Stimulated activated naive CD4-positive, alpha-beta T cell treated with Interleukin-2 at 50 U/mL for 16 hours (primary cell): ENCODE measurements around the gene CPPED1.
"Not testable (repeated sequence)": the region's sequence is repeated elsewhere in the genome, so short reads cannot be mapped to it uniquely, and the experiment has no call there.

Source experiments
- DNase-seq: peaks from one replicate; lab custom pipeline; 2025; lab: John Stamatoyannopoulos, UW

CPPED1 gene

DNA sequence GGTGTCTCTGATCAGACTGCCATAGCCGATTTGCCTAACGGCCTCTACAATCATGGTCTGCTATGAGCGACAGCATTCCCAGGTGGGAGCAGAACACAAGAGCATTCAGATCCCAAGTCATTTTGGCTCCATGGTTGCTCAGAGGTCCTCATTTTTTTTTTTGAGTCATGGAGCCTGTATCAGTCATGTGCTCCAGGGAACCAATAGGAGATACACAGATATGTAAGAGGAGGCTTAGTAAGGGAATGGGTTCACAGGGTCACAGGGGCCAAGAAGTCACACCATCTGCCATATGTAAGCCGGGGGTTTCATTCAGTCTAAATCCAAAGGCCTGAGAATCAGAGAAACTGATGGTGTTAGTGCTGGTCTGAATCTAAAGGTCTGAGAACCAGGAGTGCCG, 36.8 kb downstream of the CPPED1 start:
- no peak for DNase-seq

DNA sequence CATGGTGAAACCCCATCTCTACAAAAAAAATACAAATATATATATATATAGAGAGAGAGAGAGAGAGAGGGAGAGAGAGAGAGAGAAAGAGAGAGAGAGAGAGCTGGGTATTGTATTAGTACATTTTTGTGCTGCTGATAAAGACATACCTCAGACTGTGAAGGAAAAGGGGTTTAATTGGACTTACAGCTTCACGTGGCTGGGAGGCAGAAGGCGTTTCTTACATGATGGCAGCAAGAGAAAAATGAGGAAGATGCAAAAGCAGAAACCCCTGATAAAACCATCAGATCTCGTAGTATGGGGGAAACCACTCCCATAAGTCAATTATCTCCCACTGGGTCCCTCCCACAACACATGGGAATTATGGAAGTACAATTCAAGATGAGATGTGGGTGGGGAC, 37.5 kb downstream of the CPPED1 start:
- not testable (repeated sequence) for DNase-seq

DNA sequence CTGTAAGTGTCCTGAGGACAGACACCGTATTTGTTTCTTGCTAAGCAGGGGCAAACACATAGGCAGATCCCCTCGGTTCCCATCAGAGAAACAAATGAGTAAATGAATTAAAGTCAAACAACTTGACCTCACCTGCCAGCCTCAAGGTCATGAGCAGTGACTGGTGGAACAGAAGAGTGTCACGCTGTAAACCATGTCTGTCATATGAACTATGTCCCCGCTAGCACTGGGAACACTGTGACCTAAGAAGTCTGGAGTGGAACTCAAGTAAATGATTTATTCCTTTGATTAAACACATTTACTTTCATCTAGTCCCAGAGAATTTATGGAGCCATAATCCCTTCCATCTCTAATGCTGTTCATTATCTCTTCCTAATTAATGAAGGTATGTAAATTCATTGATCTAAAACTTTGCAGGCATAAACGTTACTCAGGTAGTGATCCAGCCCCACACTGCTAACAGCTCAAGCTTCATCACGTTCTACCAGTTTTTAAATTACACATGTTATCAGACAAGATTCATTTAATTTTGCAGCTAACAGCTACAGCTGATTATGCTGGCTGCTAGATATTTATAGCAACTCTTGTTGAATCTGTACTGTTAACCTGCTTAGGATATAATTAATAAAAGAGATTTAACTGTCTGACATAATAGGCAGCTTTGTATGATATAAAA, 38.7 kb downstream of the CPPED1 start:
- no peak for DNase-seq

DNA sequence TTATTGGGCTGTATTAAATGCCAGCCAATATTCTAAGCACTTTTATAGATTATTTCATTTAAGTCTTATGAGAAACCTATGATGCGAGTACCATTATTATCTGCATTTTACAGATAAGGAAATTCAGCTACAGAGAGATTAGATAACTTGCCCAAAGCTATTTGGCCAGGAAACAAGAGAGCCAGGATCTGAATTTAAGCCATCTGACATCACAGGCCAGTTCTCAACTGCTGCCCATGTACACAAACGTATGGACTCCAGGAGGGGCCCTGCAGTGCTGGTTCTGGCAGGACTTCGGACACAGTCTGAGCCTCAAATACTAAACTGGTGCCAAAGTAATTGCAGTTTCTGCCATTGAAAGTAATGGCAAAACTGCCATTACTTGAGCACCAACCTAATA, 40.2 kb downstream of the CPPED1 start:
- no peak for DNase-seq

DNA sequence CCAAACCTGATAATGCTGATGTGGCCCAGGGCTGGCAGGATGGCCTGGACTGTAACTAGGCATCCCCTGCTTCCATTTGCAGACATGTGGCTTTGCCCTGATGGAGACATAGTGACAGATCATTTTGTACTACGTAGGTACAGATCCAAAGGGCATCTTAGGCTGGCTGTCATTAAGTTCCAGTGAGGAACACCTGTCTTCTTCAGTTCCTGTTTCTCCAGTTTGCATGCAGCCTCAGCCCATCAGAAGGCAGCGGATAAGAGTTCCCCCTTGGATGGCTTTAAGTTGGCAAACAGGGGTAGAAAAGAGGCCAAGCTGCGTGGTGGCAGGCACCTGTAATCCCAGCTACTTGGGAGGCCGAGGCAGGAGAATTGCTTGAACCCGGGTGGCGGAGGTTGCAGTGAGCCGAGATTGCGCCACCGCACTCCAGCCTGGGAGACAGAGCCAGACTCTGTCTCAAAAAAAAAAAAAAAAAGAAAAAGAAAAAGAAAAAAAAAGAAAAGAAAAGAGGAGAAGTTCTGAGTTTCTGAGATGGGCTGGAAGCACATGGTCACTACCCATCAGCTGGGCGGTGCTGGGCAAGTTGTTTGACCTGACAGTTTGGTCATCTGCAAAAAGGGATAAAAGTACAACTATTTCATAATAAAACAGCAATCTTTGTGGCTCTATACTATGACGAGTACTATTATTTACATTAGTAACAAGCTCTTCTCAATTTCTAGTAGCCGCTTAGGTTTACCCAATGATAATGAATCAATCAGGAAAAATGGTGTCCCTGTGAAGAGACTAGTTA, 42.7 kb downstream of the CPPED1 start:
- DNase-seq: no peak

DNA sequence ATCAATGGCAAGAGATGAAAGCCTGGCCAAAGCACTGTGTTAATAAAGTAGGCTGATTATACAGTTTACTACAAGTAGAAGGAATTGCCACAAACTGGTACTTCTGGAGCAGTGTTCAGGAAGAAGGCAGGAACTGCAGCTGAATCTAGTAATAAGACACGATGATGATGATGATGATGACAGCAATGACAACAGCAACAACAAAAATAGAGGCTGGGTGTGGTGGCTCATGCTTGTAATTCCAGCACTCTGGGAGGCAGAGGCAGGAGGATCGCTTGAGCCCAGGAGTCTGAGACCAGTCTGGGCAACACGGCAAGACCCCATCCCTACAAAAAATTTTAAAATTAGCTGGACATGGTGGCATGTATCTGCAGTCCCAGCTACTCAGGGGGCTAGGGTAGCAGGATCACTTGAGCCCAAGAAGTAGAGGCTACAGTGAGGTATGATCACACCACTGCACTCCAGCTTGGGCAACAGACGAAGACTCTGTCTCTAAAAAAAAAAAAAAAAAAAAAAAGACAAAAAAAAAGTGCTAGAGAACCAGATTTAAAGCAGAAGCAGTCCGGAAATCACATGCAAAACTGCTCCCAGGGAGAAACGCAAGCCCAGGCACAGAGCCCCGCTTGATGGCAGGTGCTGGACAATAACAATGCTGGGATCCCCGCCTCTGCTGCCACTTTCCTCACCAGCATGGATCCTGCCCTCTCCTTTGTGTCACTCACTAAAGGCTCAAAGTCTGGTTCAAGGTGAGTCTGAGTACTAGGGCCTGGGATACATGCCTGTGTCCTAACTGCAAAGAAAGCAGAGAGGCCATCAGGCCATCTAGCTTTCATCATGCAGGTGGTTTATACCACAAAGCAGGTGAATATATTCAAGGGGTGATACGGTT, 44.8 kb downstream of the CPPED1 start:
- DNase-seq: no peak

DNA sequence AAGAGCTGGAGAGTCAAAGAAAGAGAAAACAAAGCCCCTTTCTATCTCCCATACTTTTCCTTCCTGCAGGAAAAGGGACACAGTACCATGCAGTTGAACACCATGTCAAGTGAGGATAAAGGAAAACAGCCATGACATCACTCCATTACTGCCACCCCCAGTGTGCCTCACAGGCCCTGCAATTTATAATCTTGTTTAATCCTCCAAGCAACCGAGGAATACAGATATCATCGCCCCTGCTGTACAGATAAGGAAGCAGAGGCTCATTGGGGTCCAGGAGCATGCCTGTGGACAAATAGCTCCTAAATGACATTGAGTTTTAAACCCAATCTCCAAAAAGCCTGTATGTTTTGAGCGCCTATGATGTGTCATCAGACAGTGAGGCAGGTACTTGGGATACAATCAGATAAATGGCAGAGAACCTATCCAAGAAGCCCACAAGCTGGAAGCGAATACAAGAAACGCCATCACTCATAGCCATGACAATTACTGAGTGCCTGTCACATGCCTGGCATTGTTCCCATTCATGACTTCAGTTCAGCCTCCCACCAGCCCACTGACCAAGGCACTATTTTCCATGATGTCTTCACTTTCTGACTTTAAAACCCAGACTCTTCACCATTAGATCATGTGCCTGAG, 45.5 kb downstream of the CPPED1 start:
- DNase-seq: no peak

DNA sequence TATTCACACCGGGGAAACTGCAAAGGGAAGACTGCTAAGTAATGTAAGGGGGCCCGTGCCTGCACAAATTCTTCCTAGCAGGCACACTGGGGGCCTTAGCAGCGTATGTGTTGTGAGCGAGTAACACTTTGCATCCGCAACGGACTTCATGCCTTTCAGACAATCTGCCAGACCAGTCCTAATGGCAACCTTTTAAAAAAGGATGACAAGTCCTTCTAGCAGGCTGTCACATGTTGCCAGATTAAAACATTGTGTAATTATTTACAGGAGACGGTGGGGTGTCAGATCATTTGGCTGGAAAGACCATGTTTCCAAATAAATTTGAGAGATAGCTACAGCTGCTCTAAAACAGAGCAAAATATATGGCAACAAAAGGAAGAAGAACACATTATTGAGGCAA, 46.1 kb downstream of the CPPED1 start:
- DNase-seq: no peak

DNA sequence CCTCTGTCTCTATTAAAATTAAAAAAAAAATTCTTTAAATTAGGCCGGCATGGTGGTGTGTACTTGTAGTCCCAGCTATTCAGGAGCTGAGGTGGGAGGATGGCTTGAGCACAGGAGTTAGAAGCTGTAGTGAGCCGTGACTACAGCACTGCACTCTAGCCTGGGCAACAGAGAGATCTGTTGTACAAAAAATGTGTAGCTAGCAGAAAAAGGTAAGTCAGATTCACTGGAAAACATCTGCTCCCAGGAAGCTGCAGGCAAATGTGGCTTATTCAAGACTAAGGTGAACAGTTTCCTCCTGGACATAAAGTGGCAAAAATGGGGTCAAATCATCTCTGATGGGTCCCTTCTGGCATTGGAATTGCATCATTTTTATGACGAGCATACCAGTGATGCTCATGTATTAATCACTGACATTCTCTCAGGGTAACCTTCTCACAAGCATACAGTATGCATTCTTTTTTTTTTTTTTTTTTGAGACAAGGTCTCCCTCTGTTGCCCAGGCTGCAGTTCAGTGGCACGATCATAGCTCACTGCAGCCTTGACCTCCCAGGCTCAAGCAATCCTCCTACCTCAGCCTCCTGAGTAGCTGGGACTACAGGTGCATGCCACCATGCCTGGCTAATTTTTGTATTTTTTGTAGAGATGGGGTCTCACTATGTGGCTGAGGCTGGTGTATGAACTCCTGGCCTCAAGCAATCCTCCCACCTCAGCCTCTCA, 48.7 kb downstream of the CPPED1 start:
- no peak for DNase-seq

DNA sequence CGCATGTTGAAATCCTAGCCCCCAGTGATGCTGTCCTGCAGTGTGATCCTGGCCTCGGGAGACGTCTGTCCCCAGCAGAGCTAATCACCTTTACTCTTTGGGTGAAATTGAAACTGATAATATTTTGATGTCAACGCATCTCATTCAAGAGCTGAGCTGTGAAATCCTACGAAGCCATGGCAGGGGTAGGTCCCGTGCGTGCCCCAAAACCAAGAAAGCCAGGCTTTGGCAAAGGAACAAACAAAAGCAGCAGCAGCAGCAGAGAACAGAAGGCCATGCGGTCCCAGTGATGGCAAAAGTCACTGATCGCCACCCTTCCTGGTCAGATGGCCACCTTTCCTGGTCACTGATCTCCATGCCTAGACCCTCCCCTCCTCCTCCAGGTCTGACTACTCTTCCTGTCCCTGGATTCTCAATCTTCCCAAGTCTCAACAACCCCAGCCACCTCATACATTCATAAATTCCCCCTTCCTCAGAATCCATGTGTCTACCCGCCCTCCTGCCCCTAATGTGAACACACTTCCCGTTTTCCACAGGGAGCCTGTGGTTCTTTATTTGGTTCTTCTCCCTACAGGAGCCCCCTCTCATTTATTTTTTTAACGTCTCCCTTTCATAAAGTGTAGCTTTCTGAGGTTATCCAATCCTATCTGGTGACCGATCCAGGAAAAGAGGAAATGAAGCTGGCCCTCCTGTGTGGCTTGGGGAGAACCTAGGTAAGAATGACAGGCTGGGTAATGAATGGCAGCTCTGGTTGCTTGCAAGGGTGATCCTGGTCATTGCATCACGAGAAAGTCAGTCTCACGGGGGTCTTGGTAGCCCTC, 50.3 kb downstream of the CPPED1 start:
- DNase-seq: no peak

DNA sequence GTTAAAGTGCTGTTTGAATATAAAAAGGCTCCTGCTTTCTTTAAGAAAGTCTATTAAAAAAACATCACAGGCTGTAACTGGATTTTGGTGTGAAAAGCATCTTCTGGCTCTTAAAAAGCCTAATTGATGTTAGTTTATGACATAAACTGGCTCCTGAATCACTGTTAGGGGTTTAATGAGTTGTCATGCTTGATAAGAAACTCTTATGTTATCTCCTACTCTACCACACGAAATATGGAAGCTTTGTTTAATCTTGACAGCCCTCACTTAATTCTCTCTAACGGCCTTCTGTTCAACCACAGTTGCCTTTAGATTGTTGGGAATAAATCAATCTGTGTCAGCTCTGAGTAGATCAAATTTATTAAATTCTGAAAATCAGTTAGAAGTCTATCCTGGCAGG, 51.5 kb downstream of the CPPED1 start:
- DNase-seq: no peak

DNA sequence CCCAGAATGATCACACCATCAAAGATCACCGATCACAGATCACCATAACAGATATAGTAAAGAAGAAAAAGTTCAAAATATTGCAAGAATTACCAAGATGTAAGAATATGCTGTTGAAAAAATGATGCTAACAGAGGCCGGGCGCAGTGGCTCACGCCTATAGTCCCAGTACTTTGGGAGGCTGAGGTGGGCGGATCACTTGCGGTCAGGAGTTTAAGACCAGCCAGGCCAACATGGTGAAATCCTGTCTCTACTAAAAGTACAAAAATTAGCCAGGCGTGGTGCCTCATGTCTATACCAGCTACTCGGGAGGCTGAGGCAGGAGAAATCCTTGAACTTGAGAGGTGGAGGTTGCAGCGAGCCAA, 53.2 kb downstream of the CPPED1 start:
- no peak for DNase-seq

DNA sequence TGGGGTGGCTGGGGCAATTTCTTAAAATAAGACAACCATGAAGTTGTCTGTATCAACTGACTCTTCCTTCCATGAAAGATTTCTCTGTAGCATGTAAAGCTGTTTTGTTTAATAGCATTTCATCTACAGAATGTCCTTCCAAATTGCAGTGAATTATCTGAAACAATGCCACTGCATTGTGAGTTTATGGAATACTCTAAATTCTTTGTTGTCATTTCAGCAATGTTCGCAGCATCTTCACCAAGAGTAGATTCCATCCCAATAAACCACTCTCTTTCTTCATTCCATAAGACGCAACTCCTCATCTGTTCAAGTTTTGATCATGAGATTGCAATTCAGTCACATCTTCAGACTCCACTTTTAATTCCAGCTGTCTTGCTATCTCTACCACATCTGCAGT, 54.6 kb downstream of the CPPED1 start:
- DNase-seq: no peak

DNA sequence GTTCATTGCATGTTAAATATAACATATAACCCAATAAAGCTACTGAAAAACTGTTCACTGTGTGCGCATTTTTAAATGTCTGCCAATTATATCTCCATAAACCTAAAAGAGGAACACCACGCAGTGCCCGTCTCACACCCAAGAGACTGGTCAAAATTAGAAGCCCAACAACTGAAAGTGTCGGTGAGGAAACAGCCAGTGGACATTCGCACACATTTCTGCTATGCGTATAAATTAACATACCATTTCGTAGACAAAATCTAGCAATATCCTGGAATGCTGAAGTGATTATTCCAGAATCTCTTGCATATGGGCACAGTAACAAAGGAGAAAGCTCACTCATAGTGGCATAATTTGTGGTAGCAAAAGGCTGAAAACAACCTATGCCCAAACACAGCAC, 55.9 kb downstream of the CPPED1 start:
- no peak for DNase-seq

DNA sequence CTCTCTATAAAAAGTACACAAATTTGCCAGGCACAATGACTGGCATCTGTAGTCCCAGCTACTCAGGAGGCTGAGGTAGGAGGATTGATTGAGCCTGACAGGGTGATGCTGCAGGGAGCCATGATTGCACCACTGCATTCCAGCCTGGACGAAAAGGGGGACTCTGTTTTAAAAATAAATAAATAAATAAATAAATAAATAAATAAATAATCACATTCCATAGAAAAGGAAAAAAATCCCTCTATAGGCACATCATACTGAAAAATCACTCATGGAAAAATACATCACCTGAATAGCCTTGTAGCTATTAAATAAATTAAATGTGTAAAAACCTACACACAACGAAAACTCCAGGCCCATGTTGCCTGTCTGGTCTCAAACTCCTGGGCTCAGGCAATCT, 56.4 kb downstream of the CPPED1 start:
- DNase-seq: no peak

DNA sequence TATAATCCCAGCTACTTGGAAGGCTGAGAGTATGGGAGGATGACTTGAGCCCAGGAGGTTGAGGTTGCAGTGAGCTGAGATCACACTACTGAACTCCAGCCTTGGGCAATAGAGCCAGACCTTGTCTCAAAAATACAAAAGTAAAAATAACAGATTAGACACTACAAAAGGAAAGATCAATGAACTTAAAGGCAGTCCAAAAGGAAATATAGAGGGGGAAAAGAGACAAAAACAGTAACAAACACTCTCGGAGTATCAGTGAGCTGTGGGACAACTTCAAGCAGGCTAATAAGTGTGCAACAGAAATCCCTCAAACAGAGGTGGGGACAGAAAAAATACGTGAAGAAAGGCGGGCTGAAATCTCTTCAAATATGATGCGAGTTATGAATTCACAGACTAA, 58.8 kb downstream of the CPPED1 start:
- no peak for DNase-seq

DNA sequence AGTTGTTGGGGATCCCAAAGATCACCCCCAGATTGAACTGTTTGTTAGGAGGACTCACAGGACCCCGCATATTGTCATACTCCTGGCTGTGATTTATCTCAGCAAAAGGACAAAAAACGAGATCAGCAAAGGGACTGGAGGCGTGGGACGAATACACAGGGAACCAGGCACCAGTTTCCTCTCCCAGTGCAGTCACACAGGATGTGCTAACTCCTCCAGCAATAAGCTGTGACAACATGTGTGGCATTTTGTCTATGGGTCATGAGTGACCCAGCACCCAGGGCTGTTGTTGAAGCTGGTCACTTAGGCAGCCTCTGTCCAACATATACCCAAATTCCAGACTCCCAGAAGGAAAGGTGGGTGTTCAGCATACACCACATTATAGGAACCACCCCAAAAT, 60.9 kb downstream of the CPPED1 start:
- no peak for DNase-seq

DNA sequence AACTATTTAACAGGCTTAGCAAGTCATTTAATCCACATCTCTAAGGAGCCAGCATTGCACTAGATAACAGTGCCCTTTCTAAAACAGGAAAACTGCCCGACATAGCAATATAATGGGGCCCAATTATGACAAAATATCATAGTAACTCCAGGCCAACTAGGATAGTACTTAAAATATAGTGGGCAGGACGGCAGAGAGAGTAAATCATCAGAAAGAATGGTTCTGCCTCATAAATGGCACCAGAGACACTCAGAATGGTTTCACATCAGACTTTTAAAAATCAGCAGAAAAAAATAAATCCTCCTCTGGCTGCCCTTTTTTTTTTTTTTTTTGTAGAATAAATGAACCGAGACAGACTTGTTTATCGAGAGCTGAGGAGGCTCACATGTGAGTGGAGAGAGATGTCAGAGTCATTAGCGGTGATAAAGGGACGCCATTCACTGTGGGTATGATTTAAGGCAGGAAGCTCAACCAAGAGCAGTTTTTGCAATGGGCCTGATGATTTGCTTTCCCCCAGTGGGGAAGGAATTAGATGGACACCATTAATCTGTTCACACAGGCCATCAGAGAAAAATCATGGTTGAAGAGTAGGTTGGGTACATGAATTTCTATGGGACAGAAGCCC, 62.6 kb downstream of the CPPED1 start:
- DNase-seq: no peak

DNA sequence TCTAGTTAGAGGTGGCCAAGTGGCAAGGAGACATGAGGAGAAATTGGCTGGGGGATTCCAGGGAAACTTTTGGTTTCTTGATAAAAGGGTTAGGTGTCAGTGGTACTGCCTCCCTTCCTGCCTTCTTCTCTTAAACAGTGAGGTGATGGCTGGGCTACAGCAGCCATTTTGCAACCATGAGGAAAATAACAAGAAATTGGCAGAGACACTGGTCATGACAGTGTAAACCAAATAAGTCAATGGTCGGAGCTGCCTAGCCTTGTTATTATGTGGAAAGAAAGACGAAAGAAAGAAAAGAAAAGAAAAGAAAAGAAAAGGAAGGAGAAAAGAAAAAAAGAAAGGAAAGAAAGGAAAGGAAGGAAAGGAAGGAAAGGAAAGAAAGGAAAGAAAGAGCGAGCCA, 63.9 kb downstream of the CPPED1 start:
- DNase-seq: no peak

DNA sequence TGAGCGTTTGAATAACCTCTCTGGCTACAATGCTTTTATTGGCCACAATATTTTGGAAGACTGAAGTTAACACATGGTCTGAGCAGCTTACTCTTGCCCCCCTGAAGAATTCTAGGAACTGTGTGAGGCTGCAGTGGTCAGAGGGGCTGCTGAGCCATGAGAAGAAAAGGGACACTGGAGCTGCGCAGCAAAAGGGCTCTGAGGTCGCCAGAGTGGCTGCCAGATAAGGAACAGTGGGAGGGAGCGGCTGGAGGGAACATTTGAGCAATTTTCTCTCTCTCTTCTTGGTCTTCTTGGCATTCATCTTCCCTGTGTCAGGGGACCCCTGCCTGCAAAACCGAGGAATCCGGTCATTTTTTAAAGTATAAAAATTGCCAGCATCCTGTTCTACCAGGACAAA, 66.1 kb downstream of the CPPED1 start:
- no peak for DNase-seq
